Measurements from ENCODE around the gene CHRM2.
"Not testable (repeated sequence)": the region's sequence is repeated elsewhere in the genome, so short reads cannot be mapped to it uniquely, and the experiment has no call there.

CHRM2 gene

DNA sequence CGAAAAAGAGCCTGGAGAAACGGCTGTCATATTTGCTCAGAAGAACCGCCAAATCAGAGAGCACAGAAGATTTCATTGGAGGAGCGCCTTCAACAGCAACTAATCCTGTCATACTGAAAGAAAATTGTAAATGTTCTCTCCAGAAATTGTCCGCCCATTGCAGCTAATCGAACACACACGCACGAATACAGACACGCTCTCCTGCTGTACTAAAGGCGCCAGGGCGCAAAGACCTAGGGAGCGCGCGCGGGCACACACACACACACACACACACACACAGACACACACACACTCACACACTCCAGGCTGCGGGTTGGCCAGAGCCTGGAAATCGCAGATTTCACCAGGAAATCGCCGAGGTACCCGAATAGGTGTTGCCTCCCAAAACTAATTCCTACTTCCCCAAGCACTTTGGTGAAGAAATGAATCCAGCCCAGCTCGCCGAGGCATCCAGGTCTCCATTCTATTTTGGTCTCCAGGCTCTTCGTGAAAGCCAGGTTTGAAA is at the start of gene CHRM2:
TSS of gene CHRM2 (plus strand) at position 157 of the 505 bp plus-strand sequence. CDS start 146,214 bp downstream, outside the sequence.
- in situ Hi-C loops (cut with MboI; ENCODE audit: low sequenced_read_pairs): no loop called here

DNA sequence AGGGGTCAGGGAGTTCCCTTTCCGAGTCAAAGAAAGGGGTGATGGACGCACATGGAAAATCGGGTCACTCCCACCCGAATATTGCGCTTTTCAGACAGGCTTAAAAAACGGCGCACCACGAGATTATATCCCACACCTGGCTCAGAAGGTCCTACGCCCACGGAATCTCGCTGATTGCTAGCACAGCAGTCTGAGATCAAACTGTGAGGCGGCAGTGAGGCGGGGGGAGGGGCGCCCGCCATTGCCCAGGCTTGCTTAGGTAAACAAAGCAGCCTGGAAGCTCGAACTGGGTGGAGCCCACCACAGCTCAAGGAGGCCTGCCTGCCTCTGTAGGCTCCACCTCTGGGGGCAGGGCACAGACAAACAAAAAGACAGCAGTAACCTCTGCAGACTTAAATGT is 37.1 kb upstream of the CHRM2 start:
- in situ Hi-C loops (cut with MboI; ENCODE audit: low sequenced_read_pairs): not testable (repeated sequence)

DNA sequence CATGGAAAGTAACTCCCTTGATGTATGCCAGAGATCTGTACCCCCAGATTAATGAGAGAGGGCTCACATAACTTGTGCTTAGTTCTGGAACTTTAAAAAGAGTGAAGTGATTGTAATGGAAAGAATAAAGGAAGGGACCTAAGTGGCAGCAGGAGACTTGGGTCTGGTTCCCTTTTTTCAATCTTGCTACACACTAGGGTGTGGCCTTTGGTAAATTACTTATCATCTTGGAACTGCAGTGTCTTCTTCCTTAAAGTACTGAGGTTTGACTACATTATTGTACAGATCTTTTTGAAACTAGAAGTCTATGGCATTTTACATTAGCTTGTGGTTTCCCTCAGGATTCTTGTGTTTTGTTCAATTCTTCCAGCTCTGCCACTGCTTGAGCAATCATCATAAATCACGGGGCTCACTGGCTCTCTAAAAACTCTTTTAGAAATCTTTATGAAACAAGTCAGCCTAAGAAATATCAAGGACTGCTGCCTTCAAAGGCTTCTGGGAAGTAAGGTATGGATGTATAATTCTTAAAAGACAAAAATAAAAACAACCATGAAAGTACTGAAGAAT is 22.5 kb upstream of the CHRM2 start:
- in situ Hi-C loops (cut with MboI; ENCODE audit: low sequenced_read_pairs): no loop called here

DNA sequence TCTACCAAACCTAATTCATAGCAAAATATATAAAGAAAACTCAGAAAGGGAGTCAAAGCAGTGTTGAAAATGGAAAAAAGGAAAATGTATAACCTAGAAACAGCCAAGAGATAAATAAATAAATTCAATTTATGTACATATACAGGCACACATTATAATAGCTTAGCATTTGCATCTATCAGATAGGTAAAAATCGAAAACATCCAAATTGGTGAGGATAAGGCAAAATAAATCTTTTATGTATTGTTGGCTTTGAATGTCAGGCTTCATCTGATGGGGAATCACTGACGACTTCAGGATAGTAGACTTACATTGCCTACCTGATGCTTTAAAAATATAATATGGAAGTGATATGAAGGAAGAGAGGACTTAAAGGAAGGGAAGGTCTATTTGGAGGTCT is 20.6 kb upstream of the CHRM2 start:
- in situ Hi-C loops (cut with MboI; ENCODE audit: low sequenced_read_pairs): no loop called here

DNA sequence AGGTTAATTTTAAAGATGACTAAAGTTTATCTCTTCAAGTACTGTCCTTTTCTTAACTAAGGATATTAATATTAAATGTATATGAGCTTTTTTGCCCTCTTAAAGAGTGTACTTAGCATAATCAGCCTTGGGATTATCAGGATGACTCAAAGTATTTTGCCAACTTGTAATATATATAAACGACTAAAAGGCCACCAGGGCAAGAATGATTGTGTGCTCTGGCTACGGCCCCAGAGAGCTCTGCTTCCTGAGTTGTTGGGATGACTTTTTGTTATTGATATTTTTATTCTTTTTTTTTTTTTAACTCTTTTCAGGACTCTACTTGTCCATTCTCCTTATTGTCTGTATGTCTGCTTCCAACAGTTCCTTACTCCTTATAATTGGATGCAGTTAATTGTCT is 14.8 kb upstream of the CHRM2 start:
- in situ Hi-C loops (cut with MboI; ENCODE audit: low sequenced_read_pairs): no loop called here

DNA sequence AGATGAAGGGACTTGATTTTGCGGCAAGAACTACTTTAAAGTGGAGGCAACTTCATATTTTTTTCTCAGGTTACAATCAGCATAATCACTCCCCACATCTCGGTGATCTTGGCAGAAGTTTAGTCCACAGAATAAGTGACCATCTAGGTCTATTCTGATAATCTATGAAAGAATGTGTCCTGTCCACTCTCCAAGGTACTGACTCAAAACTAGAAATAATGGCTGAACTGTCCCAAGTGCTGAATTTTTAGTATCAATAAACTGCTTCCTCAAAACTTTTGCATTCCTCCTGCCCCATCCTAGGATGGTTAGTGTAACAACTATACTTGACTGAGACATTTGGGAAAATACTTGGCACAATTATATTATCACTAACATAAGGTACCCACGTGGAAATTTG is 10.9 kb upstream of the CHRM2 start:
- in situ Hi-C loops (cut with MboI; ENCODE audit: low sequenced_read_pairs): no loop called here

DNA sequence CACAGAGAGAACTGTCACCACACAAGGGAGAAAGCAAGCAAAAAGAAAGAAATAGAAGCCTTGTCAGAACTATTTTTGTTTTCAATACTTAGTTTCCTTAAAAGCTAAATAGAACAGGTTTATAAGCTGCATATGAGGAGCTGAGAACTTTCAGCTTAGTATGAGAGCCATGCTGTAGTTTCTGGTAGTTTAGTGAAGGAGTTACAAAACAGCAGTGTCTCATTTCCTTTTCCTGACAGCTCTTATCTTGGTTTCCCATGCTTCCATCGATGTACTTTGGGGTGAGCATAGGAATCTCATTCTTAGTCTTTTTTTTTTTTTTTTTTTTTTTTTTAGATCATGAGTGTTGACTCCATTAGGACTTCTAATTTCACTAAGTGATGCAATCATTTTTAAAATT is 8.6 kb upstream of the CHRM2 start:
- in situ Hi-C loops (cut with MboI; ENCODE audit: low sequenced_read_pairs): no loop called here

DNA sequence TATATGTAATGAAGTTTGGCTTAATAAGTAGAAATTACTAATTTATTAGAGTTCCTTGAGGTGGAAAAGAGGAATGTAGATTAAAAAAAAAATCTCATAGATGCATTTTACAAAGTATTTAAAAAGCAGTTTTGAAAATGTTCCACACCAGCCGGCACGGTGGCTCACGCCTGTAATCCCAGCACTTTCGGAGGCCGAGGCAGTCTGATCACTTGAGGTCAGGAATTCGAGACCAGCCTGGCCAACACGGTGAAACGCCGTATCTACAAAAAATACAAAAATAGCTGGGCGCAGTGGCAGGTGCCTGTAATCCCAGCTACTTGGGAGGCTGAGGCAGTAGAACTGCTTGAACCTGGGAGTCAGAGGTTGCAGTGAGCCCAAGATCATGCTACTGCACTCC is 3.2 kb upstream of the CHRM2 start:
- in situ Hi-C loops (cut with MboI; ENCODE audit: low sequenced_read_pairs): no loop called here

DNA sequence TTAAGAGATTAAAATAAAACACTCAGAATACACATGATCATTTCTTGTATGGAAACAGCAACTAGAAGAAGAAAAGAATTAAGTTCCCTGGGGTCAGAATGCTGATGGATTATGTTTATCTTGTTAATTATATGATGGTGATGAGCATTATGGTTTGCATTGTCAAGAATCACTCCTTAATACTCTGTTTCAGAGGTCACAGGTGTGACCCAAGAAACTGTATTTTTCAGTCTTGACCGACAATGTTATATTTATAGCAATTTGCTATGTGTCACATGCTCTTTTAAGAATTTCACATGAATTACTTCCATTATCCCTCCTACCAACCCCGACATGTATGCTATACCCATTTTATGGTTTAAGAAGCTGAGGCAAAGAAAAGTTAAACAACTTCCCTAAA is 2.7 kb upstream of the CHRM2 start:
- in situ Hi-C loops (cut with MboI; ENCODE audit: low sequenced_read_pairs): no loop called here

DNA sequence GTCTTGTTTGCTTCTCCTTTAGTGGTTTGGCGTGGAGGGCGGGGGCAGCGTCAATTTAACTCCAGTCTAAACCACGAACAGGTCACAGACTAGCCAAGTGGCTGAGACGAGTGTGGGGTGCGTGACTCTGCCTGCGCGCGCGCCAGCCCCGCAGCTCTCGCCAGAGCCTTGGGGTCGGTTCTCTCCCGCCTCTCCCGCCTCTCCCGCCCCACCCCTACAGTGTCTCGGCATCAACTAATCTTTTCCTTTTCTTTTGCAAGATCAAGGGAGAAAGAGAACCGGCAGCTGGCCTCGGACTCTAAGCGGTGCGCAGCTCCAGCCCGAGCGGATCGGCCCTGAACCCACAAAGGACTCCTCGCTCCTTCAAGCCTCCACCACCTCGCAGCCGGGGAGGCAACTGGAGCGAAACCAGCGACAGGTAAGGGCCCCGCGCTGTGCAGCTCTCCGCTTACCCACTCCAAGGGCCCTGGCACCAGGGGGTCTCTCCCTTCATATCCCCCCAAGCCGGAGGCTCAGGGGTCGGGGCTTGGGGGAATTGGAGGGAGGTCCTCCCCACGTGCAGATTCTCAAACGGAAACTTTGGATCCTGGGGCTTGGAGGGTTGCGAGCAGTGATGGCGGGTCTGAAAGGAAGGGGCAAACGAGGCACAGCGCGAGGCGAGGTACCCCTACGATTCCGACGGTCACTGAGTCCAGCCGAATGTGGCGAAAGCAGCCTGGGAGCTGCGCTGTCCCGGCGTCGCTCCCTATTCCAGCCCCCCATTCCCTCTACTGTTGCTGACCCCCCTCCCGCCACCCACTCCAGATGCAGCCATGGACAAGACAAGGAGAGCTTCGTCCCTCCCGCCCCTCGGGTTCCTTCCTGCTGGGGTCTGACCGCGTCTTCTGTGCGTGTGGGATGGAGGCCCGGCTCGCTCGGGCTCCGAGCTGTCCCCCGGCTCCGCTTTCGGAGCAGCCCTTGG is 829 bp downstream of the CHRM2 start:
- in situ Hi-C loops (cut with MboI; ENCODE audit: low sequenced_read_pairs): no loop called here

DNA sequence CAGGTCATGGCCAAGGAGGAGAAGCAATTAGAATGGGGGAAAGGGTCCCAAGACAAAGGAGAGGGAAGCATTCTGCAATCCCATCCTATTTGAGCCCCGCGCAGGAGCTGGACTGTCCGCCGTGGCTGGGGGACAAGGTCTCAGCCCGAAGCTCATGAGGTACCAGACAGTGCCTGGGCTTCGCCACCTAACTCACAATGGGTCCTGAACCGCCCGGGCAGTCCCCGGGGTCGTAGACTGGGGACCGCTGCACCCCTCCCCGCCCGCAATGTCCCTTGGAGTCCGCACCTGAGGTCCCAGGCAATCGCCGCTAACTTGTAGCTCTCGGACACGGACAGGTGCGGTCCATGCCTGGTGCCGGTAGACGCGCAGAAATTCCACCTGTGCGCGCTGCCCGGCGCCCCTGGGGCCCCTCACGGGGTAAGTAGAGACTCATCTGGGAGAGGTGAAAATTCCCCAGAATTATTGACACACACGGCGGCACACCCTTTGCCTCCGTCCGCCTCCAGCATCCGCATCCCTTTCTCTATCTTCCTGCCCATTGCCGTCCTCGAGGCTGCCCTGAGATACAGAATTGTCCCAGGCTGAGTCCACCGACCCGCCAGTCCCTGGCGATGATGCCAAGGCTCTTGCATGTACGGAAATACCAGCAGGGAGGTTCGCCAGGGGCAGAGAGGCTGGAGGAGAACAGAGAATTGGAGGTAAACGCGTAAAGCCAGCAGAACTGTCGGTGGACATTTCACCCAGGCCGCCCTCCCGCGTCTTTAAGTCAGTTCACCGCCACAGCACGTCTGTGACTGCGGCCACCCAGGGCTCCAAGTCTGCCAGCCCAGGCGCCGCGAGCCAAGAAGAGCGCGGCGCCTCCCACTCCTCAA is 1.8 kb downstream of the CHRM2 start:
- in situ Hi-C loops (cut with MboI; ENCODE audit: low sequenced_read_pairs): no loop called here

DNA sequence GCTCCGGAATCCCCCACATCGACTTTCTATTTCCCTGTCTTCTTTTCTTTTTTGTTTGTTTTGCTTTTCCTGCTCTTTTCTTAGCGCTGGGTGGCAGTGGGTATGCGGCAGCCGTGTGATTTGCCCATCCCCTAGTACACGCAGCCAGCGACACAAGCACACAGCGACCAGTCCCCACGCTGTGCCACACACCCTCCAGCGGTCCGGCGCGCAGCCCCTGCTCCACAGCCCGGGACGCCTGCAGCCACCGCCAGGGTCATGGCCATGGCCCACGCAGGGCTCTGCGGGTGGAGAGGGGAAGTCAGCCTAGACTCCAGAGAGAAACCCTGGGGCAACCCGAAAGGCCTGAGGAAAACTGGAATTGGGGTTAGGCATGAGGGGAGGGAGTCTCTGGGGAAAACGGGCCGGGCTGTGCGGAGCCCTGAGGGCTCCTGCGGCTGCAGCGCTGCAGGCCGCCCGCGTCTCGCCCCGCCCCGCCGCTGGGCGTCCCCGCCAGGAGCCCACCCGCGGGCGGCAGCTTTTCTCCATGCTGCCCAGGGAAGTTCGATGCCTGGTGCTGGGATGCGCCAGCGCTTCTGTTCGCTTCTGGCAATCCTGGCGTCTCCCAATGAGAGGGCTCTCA is 2.5 kb downstream of the CHRM2 start:
- in situ Hi-C loops (cut with MboI; ENCODE audit: low sequenced_read_pairs): no loop called here

DNA sequence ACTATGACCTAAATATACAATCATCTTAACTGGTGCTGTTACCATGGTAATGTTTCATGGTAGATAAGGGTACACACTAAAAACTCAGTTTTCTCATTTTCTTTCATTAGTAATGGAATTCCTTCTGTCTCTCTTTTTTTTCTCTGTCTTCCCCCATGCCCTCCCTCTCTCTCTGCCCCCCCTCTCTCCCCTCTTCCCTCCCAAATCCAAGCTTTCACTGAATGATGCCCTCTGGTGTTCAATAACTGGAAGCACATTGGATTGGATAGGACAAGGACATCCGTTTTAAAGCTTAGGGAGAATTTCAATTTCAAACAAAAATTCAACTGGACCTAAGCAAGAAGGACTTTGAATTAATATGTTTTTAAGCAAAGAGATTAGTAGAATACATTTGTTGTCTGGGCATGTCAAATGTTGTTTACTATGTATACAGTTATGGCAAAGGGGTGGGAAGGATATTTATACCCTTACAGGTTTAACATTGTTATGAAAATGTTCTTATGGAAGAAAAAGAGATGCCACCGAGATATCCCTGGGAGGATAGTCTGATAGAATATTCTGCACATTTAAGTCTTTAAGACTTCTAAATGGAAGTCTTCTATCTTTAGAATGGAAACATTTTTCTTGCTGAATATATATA is 6.1 kb downstream of the CHRM2 start:
- in situ Hi-C loops (cut with MboI; ENCODE audit: low sequenced_read_pairs): no loop called here

DNA sequence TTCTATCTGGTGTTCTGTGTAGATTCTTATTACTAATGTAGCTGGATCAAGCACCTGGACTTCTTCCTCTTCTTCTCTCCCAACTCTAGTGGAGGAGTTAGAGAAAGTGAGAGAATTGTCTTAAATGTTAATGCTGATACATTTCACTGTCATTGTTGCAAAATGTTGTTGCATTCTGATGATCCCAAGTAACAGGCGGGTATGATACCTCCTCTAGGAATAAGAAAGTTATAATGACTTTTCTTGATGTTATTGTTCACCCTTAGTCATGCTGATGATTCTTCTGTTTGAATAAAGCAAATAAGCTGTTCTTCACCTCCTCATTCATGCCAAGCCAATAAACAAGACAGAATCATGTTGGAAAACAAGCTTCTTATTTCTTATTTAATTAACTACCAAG is 9.1 kb downstream of the CHRM2 start:
- in situ Hi-C loops (cut with MboI; ENCODE audit: low sequenced_read_pairs): no loop called here

DNA sequence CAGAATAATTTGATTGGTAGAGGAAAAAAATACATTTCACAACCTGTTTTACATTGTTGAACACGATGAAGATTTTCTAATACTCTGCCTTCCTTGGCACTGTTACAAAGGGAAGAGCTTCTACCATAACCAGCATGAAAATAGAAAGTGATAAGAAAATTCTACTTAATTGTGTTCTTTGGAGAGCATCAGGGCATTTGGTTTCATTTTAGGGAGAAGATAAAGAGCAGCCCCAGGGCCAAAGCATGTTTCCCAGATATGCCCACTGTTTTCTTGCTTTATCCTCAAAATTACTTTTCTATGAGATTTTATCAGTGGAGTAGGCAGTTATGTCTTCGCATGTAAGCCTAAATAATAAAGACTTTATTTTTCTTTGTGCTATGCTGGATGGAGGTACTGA is 9.5 kb downstream of the CHRM2 start:
- in situ Hi-C loops (cut with MboI; ENCODE audit: low sequenced_read_pairs): no loop called here

DNA sequence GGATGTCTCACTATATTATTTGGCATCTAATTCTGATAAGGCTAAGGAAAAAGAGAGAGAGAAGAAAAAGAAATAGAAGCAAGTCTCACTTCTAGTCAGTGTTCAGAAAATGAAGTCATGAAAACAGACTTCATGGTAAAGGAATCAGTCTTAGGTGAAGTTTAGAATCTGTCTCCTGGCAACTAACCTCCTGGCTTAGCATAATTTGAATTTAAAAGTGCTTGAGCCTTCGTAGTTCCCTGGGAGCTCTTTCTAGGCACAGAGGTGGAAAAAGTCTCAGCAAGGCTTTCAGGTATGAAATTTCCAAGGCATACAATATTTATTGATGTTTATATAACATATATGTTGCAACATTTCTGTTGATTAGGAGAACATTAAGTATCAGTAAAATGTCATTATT is 10.4 kb downstream of the CHRM2 start:
- in situ Hi-C loops (cut with MboI; ENCODE audit: low sequenced_read_pairs): no loop called here

DNA sequence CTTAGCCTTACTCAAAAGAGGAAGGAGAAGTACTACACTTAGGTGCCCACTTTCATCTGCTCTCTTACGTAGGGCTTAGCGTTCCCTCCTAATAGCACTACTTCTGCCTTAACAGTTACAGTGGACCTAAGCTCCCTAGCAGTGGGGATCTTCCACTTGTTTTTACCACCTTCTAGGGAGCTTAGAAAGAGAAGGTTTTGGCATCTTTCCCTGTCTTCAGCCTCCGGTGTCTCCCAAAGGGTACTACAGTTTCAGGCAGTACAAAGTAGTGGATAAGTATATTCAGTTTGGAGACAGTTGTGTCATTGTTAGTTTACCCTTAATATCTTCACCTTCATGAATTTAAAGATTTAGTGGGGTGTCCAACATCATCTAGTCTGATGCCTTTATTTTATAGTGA is 14.6 kb downstream of the CHRM2 start:
- in situ Hi-C loops (cut with MboI; ENCODE audit: low sequenced_read_pairs): no loop called here

DNA sequence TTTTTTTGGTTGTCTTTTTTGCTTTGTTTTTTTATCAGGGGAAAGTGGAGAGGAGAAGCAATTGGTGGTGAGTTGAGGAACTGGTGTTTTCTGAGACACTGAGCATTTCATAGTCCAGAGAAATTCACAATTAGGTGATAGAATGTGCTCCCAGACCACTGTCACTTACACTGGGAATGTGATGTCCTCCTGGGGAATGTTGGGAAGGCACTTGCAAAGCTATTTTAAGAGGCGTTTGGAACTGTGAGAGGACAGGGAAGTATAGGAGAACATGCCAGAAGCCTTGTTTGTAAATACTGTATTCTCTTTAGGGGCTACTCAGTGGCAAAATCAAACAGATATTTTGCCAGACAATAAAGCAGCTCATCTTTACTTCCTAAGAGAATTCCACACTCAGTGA is 16.0 kb downstream of the CHRM2 start:
- in situ Hi-C loops (cut with MboI; ENCODE audit: low sequenced_read_pairs): no loop called here

DNA sequence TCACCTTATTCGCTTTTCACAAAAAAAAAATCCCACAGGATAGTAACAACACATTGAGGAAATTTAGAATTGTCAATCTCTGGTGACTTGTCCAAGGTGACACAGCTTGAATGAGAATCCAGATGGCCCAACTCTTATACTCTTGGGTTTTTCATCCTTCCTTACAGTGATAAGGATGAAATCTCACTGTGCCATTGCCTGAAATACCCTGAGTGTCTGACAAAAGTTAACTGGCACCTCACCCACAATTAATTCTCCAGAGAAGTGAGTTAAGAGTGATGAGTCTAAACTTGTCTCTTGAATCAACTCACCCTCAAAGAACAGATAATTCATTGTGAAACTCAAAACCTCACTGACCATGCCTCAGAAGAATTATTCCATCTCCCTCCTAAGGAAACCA is 18.9 kb downstream of the CHRM2 start:
- in situ Hi-C loops (cut with MboI; ENCODE audit: low sequenced_read_pairs): no loop called here

DNA sequence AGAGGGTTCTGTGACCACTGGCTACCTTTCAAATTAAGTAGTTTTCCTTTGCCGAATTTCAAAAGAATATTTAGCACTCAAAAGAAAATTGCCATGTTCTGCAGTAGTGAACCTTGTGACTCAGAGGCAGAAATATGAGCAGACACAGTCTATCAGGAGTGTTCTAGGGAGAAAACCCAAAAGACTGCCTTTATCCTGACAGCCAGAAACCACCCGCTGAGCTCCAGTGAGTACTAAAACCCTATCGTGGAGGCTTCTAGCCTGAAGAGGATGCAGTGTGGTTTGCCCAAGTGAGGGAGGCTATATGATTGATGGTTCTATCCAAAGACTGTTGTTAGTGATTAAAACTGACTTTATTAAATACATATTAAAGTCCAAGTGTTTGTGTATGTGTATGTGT is 21.9 kb downstream of the CHRM2 start:
- in situ Hi-C loops (cut with MboI; ENCODE audit: low sequenced_read_pairs): no loop called here
